Measurements from ENCODE around the gene DAGLA. TPM values are rescaled to one million over a fixed set of nuclear protein-coding genes. Genes with fewer than 3 reads are reported as not detected.

The DAGLA gene
- total RNA-seq, 3 donors from 2014 or later = 2.4 to 4.5 (median 3.3) TPM

DNA sequence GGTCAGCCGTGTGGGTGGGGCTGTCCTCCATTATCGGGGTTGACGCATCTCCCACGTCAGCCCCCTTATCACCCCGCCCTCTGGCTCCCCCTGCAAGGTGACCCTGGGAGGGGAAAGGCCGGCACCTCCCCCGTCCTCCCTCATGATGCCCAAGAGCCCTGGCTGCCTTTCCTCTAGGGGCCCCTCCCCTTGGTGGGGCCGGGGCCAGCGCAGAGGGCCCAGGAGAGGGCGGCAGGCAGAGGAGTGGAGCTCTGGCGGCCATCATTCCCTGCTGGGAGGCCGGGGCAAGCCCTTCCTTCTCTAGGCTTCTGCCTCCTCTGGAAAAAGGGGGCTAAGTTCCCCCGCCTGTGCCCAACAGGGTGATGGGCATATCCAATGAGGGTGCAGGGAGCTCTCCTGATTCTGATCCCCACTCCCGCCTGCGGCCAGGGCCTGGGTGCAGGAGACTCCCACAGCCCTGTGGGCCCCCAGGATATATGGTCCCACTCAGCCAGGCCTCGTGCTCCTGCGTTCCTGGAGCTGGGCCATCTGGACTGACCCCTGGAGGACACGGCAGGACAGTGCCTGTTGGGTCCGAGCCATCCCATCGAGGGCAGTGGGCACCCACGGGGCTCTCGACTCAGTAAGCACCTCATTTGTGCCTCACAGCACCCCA, 84.5 kb downstream of the DAGLA start:
- Histone ChIP-seq H3K9me3 (no peaks in the 10 kb centered on the region), H3K36me3 (no peaks in the 10 kb centered on the region), H3K27me3 (no peaks in the 10 kb centered on the region), H3K4me3 (no peak overlapping the region), H3K27ac (no peak overlapping the region), H3K4me1 (no peaks in the 10 kb centered on the region)
- TF ChIP-seq POLR2AphosphoS5 (IDR thresholded peaks at IDR 0.05) (no peak), POLR2A (IDR thresholded peaks at IDR 0.05) (no peak)
- intact Hi-C loops (cut with DNase I; ENCODE audit: low total_unique reads) = no loop called here
- no peak for DNase-seq (ENCODE audit: low spot score in 2 of 2)

DNA sequence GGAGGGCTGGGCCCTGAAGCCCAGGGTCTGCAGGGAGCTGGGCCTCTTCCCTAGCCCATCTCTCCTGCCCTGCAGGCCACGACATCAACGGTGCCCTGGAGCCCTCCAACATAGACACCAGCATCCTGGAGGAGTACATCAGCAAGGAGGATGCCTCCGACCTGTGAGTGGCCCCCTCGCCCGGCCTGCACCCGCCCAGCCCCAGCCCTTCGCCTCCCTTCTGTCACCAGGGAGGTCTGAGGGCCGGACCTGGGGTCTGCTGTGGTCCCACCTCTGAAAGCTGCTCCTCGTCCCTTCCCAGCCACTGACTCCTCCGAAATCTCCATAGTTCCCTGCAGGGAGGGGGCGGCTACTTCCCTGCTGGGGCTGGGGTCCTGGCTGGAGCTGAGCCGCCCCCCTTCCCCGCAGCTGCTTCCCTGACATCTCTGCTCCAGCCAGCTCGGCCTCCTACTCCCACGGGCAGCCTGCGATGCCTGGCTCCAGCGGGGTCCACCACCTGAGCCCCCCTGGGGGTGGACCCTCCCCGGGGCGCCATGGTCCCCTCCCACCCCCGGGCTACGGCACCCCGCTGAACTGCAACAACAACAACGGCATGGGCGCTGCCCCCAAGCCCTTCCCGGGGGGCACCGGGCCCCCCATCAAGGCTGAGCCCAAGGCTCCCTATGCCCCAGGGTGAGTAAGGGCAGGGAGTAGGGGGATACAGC, 85.5 kb downstream of the DAGLA start:
- H3K4me1 ChIP-seq = no peaks in the 10 kb centered on the region
- H3K27me3 ChIP-seq = no peaks in the 10 kb centered on the region
- intact Hi-C loops (cut with DNase I; ENCODE audit: low total_unique reads) = no loop called here
- no peak for TF ChIP-seq POLR2AphosphoS5 (IDR thresholded peaks at IDR 0.05)
- DNase-seq (ENCODE audit: low spot score in 2 of 2) = no peak
- H3K4me3 ChIP-seq = no peak overlapping the region
- no peaks in the 10 kb centered on the region for H3K36me3 ChIP-seq
- H3K27ac ChIP-seq = no peak overlapping the region
- no peaks in the 10 kb centered on the region for H3K9me3 ChIP-seq

DNA sequence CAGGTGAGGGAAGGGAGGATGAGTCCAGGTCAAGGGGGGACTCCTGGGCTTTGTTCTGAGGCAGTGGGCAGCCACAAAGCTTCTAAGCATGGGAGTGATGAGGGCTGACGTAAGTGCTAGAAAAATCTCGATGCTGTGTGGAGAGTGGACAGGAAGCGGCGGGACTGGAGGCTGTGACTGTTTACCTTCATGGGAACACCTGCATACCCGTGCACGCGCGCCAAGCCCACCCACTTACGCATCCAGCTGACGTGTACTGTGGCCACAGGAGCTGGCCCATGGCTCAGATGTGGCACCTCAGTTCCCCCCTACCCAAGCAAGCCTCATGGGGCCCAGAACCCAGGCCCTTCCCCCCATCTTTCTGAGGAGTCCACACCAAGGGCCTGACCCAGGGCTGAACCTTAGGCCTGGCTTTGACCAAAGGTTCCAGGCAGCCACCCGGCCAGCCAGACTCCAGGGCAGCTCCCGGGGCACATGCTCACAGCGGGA, 86.2 kb downstream of the DAGLA start:
- no peaks in the 10 kb centered on the region for H3K36me3 ChIP-seq
- no peak overlapping the region for H3K27ac ChIP-seq
- no peak for DNase-seq (ENCODE audit: low spot score in 2 of 2)
- no peaks in the 10 kb centered on the region for H3K27me3 ChIP-seq
- H3K9me3 ChIP-seq = no peaks in the 10 kb centered on the region
- no peaks in the 10 kb centered on the region for H3K4me1 ChIP-seq
- H3K4me3 ChIP-seq = no peak overlapping the region
- TF ChIP-seq POLR2AphosphoS5 (IDR thresholded peaks at IDR 0.05) = no peak
- no peak for TF ChIP-seq POLR2A (IDR thresholded peaks at IDR 0.05)
- TF ChIP-seq, protein P1, sequence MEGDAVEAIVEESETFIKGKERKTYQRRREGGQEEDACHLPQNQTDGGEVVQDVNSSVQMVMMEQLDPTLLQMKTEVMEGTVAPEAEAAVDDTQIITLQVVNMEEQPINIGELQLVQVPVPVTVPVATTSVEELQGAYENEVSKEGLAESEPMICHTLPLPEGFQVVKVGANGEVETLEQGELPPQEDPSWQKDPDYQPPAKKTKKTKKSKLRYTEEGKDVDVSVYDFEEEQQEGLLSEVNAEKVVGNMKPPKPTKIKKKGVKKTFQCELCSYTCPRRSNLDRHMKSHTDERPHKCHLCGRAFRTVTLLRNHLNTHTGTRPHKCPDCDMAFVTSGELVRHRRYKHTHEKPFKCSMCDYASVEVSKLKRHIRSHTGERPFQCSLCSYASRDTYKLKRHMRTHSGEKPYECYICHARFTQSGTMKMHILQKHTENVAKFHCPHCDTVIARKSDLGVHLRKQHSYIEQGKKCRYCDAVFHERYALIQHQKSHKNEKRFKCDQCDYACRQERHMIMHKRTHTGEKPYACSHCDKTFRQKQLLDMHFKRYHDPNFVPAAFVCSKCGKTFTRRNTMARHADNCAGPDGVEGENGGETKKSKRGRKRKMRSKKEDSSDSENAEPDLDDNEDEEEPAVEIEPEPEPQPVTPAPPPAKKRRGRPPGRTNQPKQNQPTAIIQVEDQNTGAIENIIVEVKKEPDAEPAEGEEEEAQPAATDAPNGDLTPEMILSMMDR (IDR thresholded peaks at IDR 0.05) = no peak
- intact Hi-C loops (cut with DNase I; ENCODE audit: low total_unique reads) = no loop called here

DNA sequence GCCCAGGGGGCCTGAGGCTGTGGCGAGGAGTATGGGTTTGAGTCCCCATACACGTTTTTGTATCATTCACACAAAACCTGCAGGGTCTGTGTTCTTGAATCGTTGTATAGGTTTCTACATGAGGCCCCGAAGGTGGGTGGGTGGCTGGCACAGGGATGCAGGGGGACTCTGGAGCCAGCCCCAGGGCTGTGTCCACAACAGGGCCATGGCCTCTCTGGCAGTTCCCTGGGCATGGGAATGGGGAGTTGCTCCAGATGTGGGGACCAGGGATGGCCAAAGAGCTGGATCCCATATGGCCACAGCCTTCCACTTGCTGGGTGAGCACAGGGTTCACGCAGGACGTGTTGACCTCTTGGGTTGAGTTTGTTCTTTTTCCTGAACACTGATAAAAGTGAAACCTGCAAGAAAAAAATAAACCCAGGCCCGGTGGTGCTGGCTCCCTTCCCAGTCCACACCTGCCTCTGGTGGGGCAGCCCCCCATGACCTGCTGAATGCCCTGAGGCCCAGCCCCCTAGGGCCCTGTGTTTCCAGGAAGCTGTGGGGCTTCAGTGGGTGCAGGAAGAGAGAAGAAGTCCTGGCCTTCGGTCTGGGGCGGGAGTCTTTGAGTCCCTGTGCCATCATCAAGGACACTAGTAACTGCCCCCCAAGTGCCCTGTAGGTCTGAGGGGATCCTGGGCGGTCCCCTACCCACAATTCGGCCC, 88.3 kb downstream of the DAGLA start:
- H3K4me3 ChIP-seq = no peak overlapping the region
- no peaks in the 10 kb centered on the region for H3K36me3 ChIP-seq
- DNase-seq (ENCODE audit: low spot score in 2 of 2) = no peak
- TF ChIP-seq POLR2AphosphoS5 (IDR thresholded peaks at IDR 0.05) (no peak), POLR2A (IDR thresholded peaks at IDR 0.05) (no peak)
- TF ChIP-seq, protein P1 (IDR thresholded peaks at IDR 0.05) = no peak
- H3K9me3 ChIP-seq = no peaks in the 10 kb centered on the region
- no peaks in the 10 kb centered on the region for H3K4me1 ChIP-seq
- H3K27ac ChIP-seq = no peak overlapping the region
- intact Hi-C loops (cut with DNase I; ENCODE audit: low total_unique reads) = loop anchor here (1.0 kb wide), 1 partner anchor 16 kb away; no protein-coding TSS in a partner anchor
- no peaks in the 10 kb centered on the region for H3K27me3 ChIP-seq

DNA sequence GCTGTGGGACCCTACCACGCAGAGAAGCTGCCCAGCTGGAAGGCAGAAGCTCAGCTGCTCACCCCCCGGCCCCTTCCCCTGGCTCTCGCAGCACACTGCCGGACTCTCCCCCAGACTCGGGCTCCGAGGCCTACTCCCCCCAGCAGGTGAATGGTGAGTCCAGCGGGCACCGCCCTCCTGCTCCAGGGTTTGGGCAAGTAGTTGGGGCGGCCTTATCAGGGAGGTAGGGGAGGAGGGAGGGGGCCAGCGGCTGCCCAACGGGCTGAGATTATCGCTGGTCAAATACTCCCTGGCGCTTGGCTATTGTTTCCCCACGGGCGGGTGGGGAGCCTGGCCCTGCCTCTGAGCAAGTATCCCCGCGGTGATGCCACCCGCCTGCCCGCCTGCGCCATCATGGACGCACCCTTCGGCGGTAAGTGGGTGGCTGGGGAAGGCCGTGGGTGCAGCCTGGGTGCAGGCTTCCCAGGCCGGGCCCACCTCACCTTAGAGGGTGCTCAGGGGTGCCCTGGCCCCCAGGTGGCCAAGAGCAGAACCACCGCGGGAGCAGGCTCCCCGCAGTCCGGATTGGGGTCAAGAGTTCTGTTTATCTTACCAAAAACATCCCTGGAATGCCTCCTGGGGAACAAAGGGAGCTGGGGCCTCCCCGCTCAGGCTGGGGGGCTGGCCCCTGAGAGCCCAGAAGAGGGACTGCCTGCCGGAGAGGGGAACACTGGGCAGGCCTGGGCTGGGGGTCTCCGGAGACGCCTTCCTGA, 89.2 kb downstream of the DAGLA start:
- Histone ChIP-seq H3K4me3 (no peak overlapping the region), H3K27me3 (no peaks in the 10 kb centered on the region), H3K9me3 (no peaks in the 10 kb centered on the region), H3K36me3 (no peaks in the 10 kb centered on the region), H3K4me1 (no peaks in the 10 kb centered on the region), H3K27ac (no peak overlapping the region)
- no peak for DNase-seq (ENCODE audit: low spot score in 2 of 2)
- intact Hi-C loops (cut with DNase I; ENCODE audit: low total_unique reads) = no loop called here
- TF ChIP-seq, protein P1 (IDR thresholded peaks at IDR 0.05) = no peak
- no peak for TF ChIP-seq POLR2AphosphoS5 (IDR thresholded peaks at IDR 0.05)
- TF ChIP-seq POLR2A (IDR thresholded peaks at IDR 0.05) = no peak
